ENCODE results near the gene CLIP3. TPM values are rescaled to one million over a fixed set of nuclear protein-coding genes. Genes with fewer than 3 reads are reported as not detected.
"Not testable (repeated sequence)": the region's sequence is repeated elsewhere in the genome, so short reads cannot be mapped to it uniquely, and the experiment has no call there.

The CLIP3 gene
- total RNA-seq, 1 donor from 2014 or later: 1.3 TPM

- DNase-seq (ENCODE audit: low spot score) (no peak), ATAC-seq (no peak)
Measured at GRCh38 chr19:36049080-36049698, 16.5 kb upstream of the CLIP3 start.

- DNase-seq (ENCODE audit: low spot score) (no peak), ATAC-seq (no peak)
Measured at GRCh38 chr19:36047835-36048234, 15.2 kb upstream of the CLIP3 start.

GRCh38 chr19:36046443-36047050 is 13.9 kb upstream of the CLIP3 start:
- no peak for ATAC-seq
- no peak for DNase-seq (ENCODE audit: low spot score)

GRCh38 chr19:36043952-36044351 is 11.3 kb upstream of the CLIP3 start:
- ATAC-seq (no peak), DNase-seq (ENCODE audit: low spot score) (no peak)

GRCh38 chr19:36041831-36042230 is 9.2 kb upstream of the CLIP3 start:
- DNase-seq (ENCODE audit: low spot score): no peak

DNA sequence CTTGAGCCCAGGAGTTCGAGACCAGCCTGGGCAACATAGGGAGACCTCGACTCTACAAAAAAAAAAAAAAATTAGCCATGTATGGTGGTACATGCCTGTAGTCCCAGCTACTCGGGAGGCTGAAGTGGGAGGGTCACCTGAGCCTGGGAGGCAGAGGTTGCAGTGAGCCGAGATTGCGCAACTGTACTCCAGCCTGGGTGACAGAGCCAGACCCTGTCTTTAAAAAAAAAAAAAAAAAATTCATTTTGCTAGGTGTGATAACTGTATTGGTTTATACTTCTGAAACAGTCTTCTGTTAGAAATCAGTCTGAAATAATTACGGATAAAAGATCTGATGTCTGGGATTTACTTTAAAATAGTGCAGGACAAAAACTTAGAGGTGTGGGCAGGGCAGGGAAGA is 8.4 kb upstream of the CLIP3 start:
- not testable (repeated sequence) for DNase-seq (ENCODE audit: low spot score); ATAC-seq

More at GRCh38 chr19:36041831-36042230, 9.2 kb upstream of the CLIP3 start:
- ATAC-seq: peak; percentile 20

DNA sequence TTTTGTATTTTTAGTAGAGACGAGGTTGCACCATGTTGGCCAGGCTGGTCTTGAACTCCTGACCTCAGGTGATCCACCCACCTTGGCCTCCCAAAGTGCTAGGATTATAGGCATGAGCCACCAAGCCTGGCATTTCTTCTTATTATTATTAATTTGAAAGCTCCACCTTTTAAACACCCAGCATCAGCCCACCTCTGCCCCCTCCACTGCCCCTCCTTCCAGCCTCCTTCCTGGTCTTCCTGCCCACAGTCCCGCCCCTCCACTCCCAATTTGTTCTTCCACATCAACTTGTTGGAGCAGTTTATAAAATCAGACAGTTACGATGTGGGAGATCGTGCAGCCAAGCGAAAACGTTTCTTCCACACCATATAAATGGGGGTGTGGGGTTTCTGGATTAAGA is 7.8 kb upstream of the CLIP3 start:
- no peak for DNase-seq (ENCODE audit: low spot score)
- ATAC-seq: no peak

DNA sequence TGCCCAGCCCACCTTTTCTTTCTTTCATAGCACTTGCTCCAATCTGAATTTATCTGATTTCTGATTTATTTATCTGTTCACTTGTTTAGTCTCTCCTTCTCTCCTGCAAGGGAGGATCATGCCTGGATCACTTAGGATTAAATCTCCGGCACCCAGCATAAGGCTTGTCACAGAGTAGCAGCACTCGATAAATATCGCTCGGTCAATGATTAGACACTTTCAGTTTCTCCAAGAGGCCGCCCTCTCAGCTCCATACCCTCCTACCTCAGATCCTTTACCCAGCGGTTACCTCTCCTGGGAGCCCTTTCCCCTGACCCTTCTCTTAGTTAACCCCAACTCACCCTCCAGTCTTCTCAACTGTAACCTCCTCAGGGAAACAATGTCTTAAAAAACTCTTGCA is 1.4 kb downstream of the CLIP3 start:
- ATAC-seq (peak; percentile 71), DNase-seq (ENCODE audit: low spot score) (no peak)

DNA sequence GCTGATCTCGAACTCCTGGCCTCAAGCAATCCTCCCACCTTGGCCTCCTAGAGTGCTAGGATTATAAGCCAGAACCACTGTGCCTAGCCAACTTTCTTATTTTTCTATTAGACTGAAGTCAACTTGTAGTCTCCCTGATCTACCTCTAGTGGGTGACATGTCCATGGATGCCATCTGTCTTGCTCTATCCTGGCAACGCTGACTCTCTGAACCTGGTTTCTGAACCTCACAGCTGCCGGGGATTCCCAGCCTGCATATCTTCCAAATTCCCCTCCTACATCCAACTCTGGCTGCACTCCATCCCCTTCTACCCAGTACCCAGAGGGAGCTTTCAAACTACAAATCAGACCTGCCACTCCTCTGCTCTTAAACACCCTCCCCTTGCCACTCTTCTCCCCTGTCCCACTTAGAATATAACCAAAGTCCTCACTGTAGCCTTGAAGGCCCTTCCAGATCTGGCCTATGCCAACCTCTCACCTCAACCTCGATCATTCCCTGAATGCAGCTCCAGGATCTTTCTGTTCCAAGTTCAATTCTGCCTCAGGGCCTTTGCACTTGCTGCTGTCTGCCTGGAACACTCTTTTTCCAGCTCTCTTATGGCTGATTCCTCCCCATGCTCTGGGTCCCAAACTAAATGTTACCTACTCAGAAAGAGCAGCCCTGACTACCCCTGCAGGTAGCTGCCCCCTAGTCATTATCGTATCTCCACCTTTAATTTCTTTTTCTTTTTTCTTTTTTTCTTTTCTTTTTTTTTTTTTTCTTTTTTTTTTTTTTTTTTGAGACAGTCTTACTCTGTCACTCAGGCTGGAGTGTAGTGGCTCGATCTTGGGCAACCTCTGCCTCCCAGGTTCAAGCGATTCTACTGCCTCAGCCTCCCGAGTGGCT is 2.2 kb downstream of the CLIP3 start:
- DNase-seq (ENCODE audit: low spot score) (no peak), ATAC-seq (peak; percentile 71)

DNA sequence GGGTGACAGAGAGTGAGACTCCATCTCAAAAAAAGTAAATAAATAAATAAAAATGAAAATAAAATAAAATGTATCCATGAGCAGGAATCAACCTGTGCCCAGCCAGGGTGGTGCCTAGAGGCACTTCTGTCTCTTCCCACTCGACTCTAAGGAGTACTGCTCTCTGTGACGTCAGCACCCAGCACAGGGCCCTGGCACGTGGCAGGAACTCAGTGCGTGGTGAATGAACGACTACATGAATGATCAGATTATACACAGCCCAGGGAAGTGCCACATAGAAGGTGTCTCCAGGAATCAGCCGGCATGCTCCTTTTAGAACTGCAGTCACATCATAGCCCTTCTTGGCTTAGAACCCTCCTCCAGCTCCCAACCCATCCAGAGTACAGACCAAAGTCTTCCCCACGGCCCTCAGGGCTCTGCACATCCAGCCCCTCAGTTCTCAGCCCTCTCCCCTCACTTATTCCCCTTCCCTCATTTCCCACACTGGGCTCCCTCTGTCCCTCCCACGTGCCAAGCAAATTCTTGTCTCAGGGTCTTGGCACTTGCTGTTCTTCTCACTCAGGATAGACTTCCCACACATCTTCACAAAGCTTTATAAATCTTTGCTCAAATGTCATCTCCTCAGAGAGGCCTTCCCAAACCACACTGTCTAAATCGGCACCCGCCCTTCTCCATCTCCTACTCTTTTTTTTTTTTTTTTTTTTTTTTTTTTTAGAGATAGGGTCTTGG is 4.2 kb downstream of the CLIP3 start:
- ATAC-seq (no peak), DNase-seq (ENCODE audit: low spot score) (no peak)

DNA sequence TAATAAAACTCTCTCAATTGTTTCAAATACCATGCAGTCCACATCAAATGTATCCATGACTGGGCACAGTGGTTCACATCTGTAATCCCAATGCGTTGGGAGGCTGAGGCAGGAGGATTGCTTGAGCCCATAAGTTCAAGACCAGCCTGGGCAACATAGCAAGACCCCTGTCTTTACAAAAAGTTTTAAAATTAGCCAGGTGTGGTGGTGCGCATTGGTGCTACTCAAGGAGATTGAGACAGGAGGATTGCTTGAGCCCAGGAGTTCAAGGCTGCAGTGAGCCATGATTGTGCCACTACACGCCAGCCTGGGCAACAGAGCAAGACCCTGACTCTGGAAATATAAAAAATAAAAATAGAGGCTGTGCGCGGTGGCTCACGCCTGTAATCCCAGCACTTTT is 5.0 kb downstream of the CLIP3 start:
- DNase-seq (ENCODE audit: low spot score) (no peak), ATAC-seq (no peak)

GRCh38 chr19:36026091-36026876 is 6.4 kb downstream of the CLIP3 start:
- ATAC-seq: no peak

DNA sequence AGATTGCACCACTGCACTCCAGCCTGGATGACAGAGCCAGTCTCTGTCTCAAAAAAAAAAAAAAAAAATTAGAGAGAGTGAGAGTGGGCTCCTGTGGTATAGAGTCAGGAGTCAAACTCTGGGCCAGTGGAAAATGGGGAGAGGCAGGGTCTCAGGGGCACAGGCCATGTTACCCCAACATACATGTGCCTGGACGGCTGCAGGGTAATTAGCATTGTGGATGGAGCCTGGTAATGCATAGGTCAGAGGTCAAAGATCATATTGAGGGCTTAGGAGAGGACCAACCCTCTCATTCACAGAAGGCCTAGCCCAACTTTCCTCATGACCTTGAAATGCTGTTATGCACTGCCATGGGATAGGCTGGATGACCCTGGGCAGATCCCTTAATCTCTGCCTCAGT is 7.1 kb downstream of the CLIP3 start:
- ATAC-seq (no peak), DNase-seq (ENCODE audit: low spot score) (no peak)

More at GRCh38 chr19:36026091-36026876, 6.4 kb downstream of the CLIP3 start:
- DNase-seq (ENCODE audit: low spot score): no peak

DNA sequence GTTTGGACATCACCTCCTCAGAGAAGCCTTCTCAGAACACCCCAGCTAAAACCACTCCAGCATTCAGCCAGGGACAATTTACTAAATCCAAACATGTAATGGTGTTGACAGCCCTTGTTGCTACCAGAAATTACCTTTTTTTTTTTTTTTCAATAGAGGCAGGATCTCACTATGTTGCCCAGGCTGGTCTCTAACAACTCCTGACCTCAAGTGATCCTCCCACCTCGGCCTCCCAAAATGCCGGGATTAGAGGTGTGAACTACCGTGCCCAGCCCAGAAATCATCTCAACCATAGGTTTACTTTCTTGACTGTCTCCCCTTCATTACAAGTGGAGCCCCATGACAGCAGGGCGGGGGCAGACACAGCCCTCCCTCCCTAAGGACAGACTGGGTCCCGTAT is 9.2 kb downstream of the CLIP3 start:
- DNase-seq (ENCODE audit: low spot score): no peak
- no peak for ATAC-seq

- ATAC-seq (no peak), DNase-seq (ENCODE audit: low spot score) (no peak)
Measured at GRCh38 chr19:36019061-36019670, 13.5 kb downstream of the CLIP3 start.

- DNase-seq (ENCODE audit: low spot score): peak; percentile 99
Measured at GRCh38 chr19:36014012-36014924, 18.4 kb downstream of the CLIP3 start, which contains the start of gene ALKBH6. Gene ALKBH6, minus strand, starts transcription at chr19:36014213. Its CDS starts 816 bp downstream, at chr19:36013397.

DNA sequence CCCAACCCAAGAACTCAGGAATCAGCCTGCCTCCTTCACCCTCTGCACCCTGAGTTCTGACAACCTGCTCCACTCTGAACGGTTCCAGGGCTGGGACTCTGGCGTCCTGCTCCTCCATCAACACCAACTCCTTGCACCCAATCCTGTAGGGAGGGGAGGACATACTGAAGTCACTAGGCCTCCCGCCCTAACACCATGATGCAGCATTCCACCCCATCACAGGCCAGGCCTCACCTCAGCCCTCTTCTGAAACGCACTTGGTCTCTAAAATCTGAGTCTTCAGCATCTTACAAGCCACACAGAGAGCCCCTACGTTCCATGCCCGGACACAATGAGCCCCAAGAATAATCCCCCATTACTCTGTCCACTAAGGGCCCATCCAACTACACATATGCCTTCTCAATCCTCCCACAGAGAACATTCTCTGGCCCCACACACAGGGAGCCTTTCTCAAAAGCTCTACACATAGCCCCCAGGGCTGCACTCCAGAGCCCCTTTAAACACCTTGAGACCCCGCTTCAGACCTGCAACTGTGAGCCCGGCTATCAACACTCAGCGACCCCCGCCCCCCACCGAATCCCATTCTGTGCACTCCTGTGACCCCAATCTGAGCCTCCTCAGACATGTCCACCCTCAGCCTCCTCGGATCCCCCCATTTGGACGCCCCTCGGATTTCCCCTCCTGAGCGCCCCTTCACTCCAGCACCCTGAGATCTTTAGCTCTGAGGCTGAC is 19.2 kb downstream of the CLIP3 start:
- no peak for ATAC-seq
- no peak for DNase-seq (ENCODE audit: low spot score)

More at GRCh38 chr19:36014012-36014924, 18.4 kb downstream of the CLIP3 start, which contains the start of gene ALKBH6:
- ATAC-seq: peak; percentile 94

DNA sequence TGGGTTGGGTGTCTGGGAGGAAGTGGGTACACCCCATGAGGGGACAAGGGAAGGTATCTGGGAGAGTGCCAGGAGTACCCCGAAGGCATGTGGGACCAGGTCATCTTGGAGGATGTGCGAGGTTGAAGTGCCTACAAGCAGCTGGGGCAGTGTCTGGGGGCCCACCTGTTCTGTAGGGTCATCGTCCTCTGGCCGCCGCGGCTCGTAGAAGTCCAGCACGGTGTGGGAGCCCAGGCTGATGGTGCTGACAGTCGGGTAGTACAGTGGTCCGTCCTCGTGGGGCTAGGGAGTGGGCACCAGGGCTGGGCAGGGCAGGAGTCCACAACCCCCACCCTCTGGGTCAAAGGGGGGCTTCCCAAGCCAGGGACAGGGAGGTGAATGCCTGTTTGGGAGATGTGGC is 22.3 kb downstream of the CLIP3 start:
- ATAC-seq (no peak), DNase-seq (ENCODE audit: low spot score) (no peak)

Measured in left lobe of liver (tissue), 2 donors.